SK-N-SH treated with all-trans-retinoic acid at 6 μM for 48 hours (cell line): Measurements from ENCODE around the gene ST3GAL3.
A peak's percentile ranks its signal among the peaks of the same experiment; 100 is the strongest.

Source experiments
- ATAC-seq: fragments of 200-7000 bp; cut with Tn5 transposase; 3 replicates; pipeline ENCODE4 v1.9.1; 2020; ENCODE audit warnings: mild to moderate bottlenecking, moderate library complexity
- ARNTL ChIP-seq: fragments of 450-650 bp; formaldehyde crosslinking; IDR thresholded peaks from 2 replicates; pipeline ENCODE4 v1.5.0; 2020; ENCODE audit warnings: low read depth, mild to moderate bottlenecking, moderate library complexity, borderline replicate concordance
- CREB5 ChIP-seq: fragments of 250-450 bp; sonication (Bioruptor Pico); IDR thresholded peaks from 2 replicates; pipeline ENCODE4 v1.5.1; 2020; ENCODE audit warnings: low read depth, mild to moderate bottlenecking, moderate library complexity
- CSDC2 ChIP-seq: fragments of 250-450 bp; sonication (Bioruptor Pico); IDR thresholded peaks from 2 replicates; pipeline ENCODE4 v1.5.0; 2020; ENCODE audit warnings: mild to moderate bottlenecking, moderate library complexity
- CSRNP3 ChIP-seq: fragments of 250-450 bp; sonication (Bioruptor Pico); IDR thresholded peaks from 2 replicates; pipeline ENCODE4 v1.5.1; 2021; ENCODE audit warnings: mild to moderate bottlenecking, moderate library complexity
- ESRRG ChIP-seq: fragments of 250-450 bp; sonication (Bioruptor Pico); IDR thresholded peaks from 2 replicates; pipeline ENCODE4 v1.6.1; 2021; ENCODE audit warnings: mild to moderate bottlenecking
- GLIS3 ChIP-seq: fragments of 250-450 bp; sonication (Bioruptor Pico); IDR thresholded peaks from 2 replicates; pipeline ENCODE4 v1.5.0; 2020; ENCODE audit warnings: mild to moderate bottlenecking, moderate library complexity
- ISL1 ChIP-seq: fragments of 250-450 bp; sonication (Bioruptor Pico); IDR thresholded peaks from 2 replicates; pipeline ENCODE4 v2.1.2; 2022; ENCODE audit warnings: mild to moderate bottlenecking, moderate library complexity
- OSR1 ChIP-seq: fragments of 250-450 bp; sonication (Bioruptor Pico); IDR thresholded peaks from 2 replicates; pipeline ENCODE4 v1.8.0; 2022; ENCODE audit warnings: moderate library complexity, mild to moderate bottlenecking, inconsistent platforms
- PATZ1 ChIP-seq: fragments of 250-450 bp; sonication (Bioruptor Pico); IDR thresholded peaks from 2 replicates; pipeline ENCODE4 v1.8.0; 2020; ENCODE audit warnings: mild to moderate bottlenecking, moderate library complexity, borderline replicate concordance
- POU6F1 ChIP-seq: fragments of 250-450 bp; sonication (Bioruptor Pico); IDR thresholded peaks from 2 replicates; pipeline ENCODE4 v1.8.0; 2021; ENCODE audit warnings: low read depth, mild to moderate bottlenecking, moderate library complexity, borderline replicate concordance
- PPARA ChIP-seq: fragments of 250-450 bp; sonication (Bioruptor Pico); IDR thresholded peaks from 2 replicates; pipeline ENCODE4 v1.5.0; 2020; ENCODE audit warnings: mild to moderate bottlenecking, borderline replicate concordance
- RARB ChIP-seq: fragments of 250-450 bp; sonication (Bioruptor Pico); IDR thresholded peaks from 2 replicates; pipeline ENCODE4 v1.8.0; 2021; ENCODE audit warnings: mild to moderate bottlenecking, moderate library complexity
- SNAI2 ChIP-seq: fragments of 250-450 bp; sonication (Bioruptor Pico); IDR thresholded peaks from 2 replicates; pipeline ENCODE4 v1.5.0; 2020; ENCODE audit warnings: mild to moderate bottlenecking, moderate library complexity
- TCF4 ChIP-seq: fragments of 250-450 bp; sonication (Bioruptor Pico); IDR thresholded peaks from 2 replicates; pipeline ENCODE4 v1.8.0; 2021; ENCODE audit warnings: mild to moderate bottlenecking, moderate library complexity, borderline replicate concordance
- TSHZ2 ChIP-seq: fragments of 250-450 bp; sonication (Bioruptor Pico); IDR thresholded peaks from 2 replicates; pipeline ENCODE4 v1.5.0; 2020; ENCODE audit warnings: mild to moderate bottlenecking, moderate library complexity
- ZC3H10 ChIP-seq: fragments of 250-450 bp; sonication (Bioruptor Pico); IDR thresholded peaks from 2 replicates; pipeline ENCODE4 v1.5.1; 2021; ENCODE audit warnings: mild to moderate bottlenecking, moderate library complexity
- ZFP3 ChIP-seq: fragments of 250-450 bp; sonication (Bioruptor Pico); IDR thresholded peaks from 2 replicates; pipeline ENCODE4 v1.5.0; 2020; ENCODE audit warnings: mild to moderate bottlenecking, moderate library complexity
- ZFP30 ChIP-seq: fragments of 450-650 bp; formaldehyde crosslinking; IDR thresholded peaks from 2 replicates; pipeline ENCODE4 v1.5.0; 2022; ENCODE audit warnings: mild to moderate bottlenecking, moderate library complexity
- ZNF565 ChIP-seq: fragments of 450-650 bp; formaldehyde crosslinking; conservative IDR thresholded peaks from 2 replicates; pipeline ENCODE4 v1.5.0; 2020; ENCODE audit warnings: low read depth, mild to moderate bottlenecking, moderate library complexity
- ZNF70 ChIP-seq: fragments of 450-650 bp; formaldehyde crosslinking; IDR thresholded peaks from 2 replicates; pipeline ENCODE4 v1.5.0; 2020; ENCODE audit warnings: mild to moderate bottlenecking, moderate library complexity
- ZNF8 ChIP-seq: fragments of 450-650 bp; formaldehyde crosslinking; IDR thresholded peaks from 2 replicates; pipeline ENCODE4 v1.5.0; 2020; ENCODE audit warnings: mild to moderate bottlenecking, moderate library complexity

ST3GAL3 gene

GRCh38 chr1:43912607-43913006, 205.3 kb downstream of the ST3GAL3 start:
- TF ChIP-seq PATZ1 (CRISPR knock-in tag) (no peak), CSDC2 (CRISPR knock-in tag) (no peak), ZFP3 (CRISPR knock-in tag) (no peak), GLIS3 (CRISPR knock-in tag) (no peak), ZC3H10 (CRISPR knock-in tag) (no peak), ESRRG (CRISPR knock-in tag) (no peak), CSRNP3 (no peak), ISL1 (CRISPR knock-in tag) (no peak), ZNF8 (CRISPR knock-in tag) (no peak), OSR1 (CRISPR knock-in tag) (no peak), ZNF70 (CRISPR knock-in tag) (no peak), RARB (no peak), ARNTL (no peak)
- TF ChIP-seq, all 23 proteins: peak for 0
- peak; percentile 74 for ATAC-seq

- ATAC-seq, result no peak; the same call in 1 of the 3 replicates
- TF ChIP-seq POU6F1 (CRISPR knock-in tag), result no peak
- TF ChIP-seq CSRNP3, result no peak
- TF ChIP-seq ZNF565, result no peak
- TF ChIP-seq OSR1 (CRISPR knock-in tag), result no peak
- no peak for TF ChIP-seq SNAI2 (CRISPR knock-in tag)
- no peak for TF ChIP-seq TSHZ2
- TF ChIP-seq PATZ1 (CRISPR knock-in tag), result no peak
- no peak for TF ChIP-seq ISL1 (CRISPR knock-in tag)
- TF ChIP-seq ESRRG (CRISPR knock-in tag), result no peak
- no peak for TF ChIP-seq TCF4 (CRISPR knock-in tag)
- TF ChIP-seq ZC3H10 (CRISPR knock-in tag), result no peak
- TF ChIP-seq ZNF8 (CRISPR knock-in tag), result no peak
- no peak for TF ChIP-seq ZFP3 (CRISPR knock-in tag)
- no peak for TF ChIP-seq CSDC2 (CRISPR knock-in tag)
- no peak for TF ChIP-seq CREB5 (CRISPR knock-in tag)
- no peak for TF ChIP-seq ZNF70 (CRISPR knock-in tag)
- no peak for TF ChIP-seq PPARA (CRISPR knock-in tag)
- no peak for TF ChIP-seq ZFP30 (CRISPR knock-in tag)
These were observed 205.7 kb downstream of the ST3GAL3 start for GRCh38 chr1:43913051-43913501.
